CD4-positive, alpha-beta T cell treated with Interleukin-10 for 1 hour (primary cell): ENCODE measurements around the gene HADHB.
"Not testable (repeated sequence)": the region's sequence is repeated elsewhere in the genome, so short reads cannot be mapped to it uniquely, and the experiment has no call there.

Experiments
- DNase-seq: peaks from one replicate; pipeline ENCODE4 v3.0.0-alpha.2; 2020

The HADHB gene

GRCh38 chr2:26331321-26331720, 86.6 kb downstream of the HADHB start:
- DNase-seq = not testable (repeated sequence)

- no peak for DNase-seq
These were observed 88.6 kb downstream of the HADHB start for GRCh38 chr2:26333293-26333692.

GRCh38 chr2:26335231-26335630, 90.5 kb downstream of the HADHB start:
- DNase-seq = no peak

GRCh38 chr2:26336719-26337118, 92.0 kb downstream of the HADHB start:
- DNase-seq = no peak

- no peak for DNase-seq
These were observed 92.6 kb downstream of the HADHB start for GRCh38 chr2:26337298-26337697.
